SU-DHL-6 (cell line): Measurements from ENCODE around the gene DDR2.
"Not testable (repeated sequence)": the region's sequence is repeated elsewhere in the genome, so short reads cannot be mapped to it uniquely, and the experiment has no call there.

Experiments
- H2AFZ ChIP-seq: fragments of 200-600 bp; sonication (generic); 2 replicates; pipeline ENCODE4 v1.6.1; 2014; ENCODE audit warnings: low read depth, mild to moderate bottlenecking, moderate library complexity, mixed read lengths, antibody characterized with exemption, low read length; ENCODE audit not compliant: severe bottlenecking
- H3F3A ChIP-seq: fragments of 200-600 bp; shearing (Covaris generic); 2 replicates; pipeline ENCODE4 v1.6.0; 2016; ENCODE audit warnings: antibody characterized with exemption, mild to moderate bottlenecking; ENCODE audit not compliant: insufficient read depth
- H3K27ac ChIP-seq: fragments of 200-600 bp; sonication (generic); 2 replicates; pipeline ENCODE4 v1.5.1; 2016; ENCODE audit warnings: low read depth, mild to moderate bottlenecking, low read length, moderate library complexity, mixed read lengths
- H3K27me3 ChIP-seq: fragments of 200-600 bp; sonication (generic), shearing (Covaris generic); 2 replicates; pipeline ENCODE4 v1.6.0; 2014; ENCODE audit warnings: mild to moderate bottlenecking, low read length
- H3K36me3 ChIP-seq: fragments of 200-600 bp; sonication (generic); 2 replicates; pipeline ENCODE4 v1.6.1; 2014; ENCODE audit warnings: mild to moderate bottlenecking, low read length, mixed read lengths
- H3K4me2 ChIP-seq: fragments of 300-600, 200-600 bp; shearing (Covaris generic), sonication (generic); 2 replicates; pipeline ENCODE4 v1.6.0; 2014; ENCODE audit warnings: low read length, low read depth, mild to moderate bottlenecking; ENCODE audit not compliant: poor library complexity, severe bottlenecking
- H3K4me3 ChIP-seq: fragments of 200-600 bp; sonication (generic); 2 replicates; pipeline ENCODE4 v1.5.1; 2014; ENCODE audit warnings: antibody characterized with exemption, low read length, mild to moderate bottlenecking, mixed read lengths; ENCODE audit not compliant: insufficient read depth, poor library complexity, severe bottlenecking
- H3K79me2 ChIP-seq: fragments of 200-600 bp; sonication (generic); 2 replicates; pipeline ENCODE4 v1.6.1; 2014; ENCODE audit warnings: mild to moderate bottlenecking, low read length, moderate library complexity; ENCODE audit not compliant: insufficient read depth
- H3K9ac ChIP-seq: fragments of 200-600 bp; sonication (generic); 2 replicates; pipeline ENCODE4 v1.7.0; 2014; ENCODE audit warnings: mild to moderate bottlenecking, low read length
- H3K9me2 ChIP-seq: fragments of 200-600 bp; sonication (generic); replicated peaks from 2 replicates; pipeline ENCODE4 v1.6.1; 2014; ENCODE audit warnings: low read length; ENCODE audit not compliant: insufficient read depth
- H3K9me3 ChIP-seq: fragments of 200-600 bp; sonication (generic); 2 replicates; pipeline ENCODE4 v1.6.1; 2014; ENCODE audit warnings: low read length, mixed read lengths; ENCODE audit not compliant: insufficient read depth
- H4K20me1 ChIP-seq: fragments of 200-600 bp; sonication (generic); 2 replicates; pipeline ENCODE4 v1.6.1; 2014; ENCODE audit warnings: low read depth, mild to moderate bottlenecking, antibody characterized with exemption, low read length, moderate library complexity, mixed read lengths
- CTCF ChIP-seq: fragments of 200-600 bp; sonication (generic); IDR thresholded peaks from one replicate; pipeline ENCODE4 v1.5.1; 2017; ENCODE audit warnings: antibody characterized with exemption, mild to moderate bottlenecking, low read length, moderate library complexity; ENCODE audit not compliant: insufficient read depth, poor library complexity, severe bottlenecking
- EZH2phosphoT487 ChIP-seq: fragments of 200-600 bp; sonication (generic), shearing (Covaris generic); conservative IDR thresholded peaks from 2 replicates; pipeline ENCODE4 v1.6.1; 2018; ENCODE audit warnings: mild to moderate bottlenecking, antibody characterized with exemption, low read length, moderate library complexity, mixed read lengths

DDR2 gene

DNA sequence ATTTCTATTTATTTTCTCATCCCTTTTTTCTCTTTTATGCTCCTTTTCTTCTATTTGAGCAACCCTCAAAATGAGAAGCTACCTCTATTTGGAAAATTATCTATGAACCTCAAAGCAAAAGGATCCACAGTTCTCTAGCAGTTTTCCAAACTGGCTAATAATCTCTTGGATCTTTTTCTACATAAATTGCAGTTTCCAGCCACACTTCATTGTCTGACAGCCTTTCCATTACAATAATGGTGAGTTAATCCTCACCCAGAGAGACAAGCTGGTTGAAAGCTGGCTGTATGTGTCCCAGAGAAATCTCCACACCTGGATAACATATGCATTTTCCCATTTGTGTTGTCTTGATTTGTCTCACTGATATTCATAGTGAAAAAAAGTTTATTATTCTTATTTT, 141.7 kb downstream of the DDR2 start:
- Histone ChIP-seq H3K9me3 (no peaks in the 10 kb centered on the region), H3K9me2 (no peaks in the 10 kb centered on the region), H4K20me1 (no peaks in the 10 kb centered on the region), H3K27ac (no peak overlapping the region), H3K36me3 (no peaks in the 10 kb centered on the region), H3K9ac (no peak overlapping the region), H3K79me2 (no peaks in the 10 kb centered on the region), H3K4me2 (no peak overlapping the region), H3F3A (no peaks in the 10 kb centered on the region), H2AFZ (no peak overlapping the region), H3K4me3 (no peak overlapping the region), H3K27me3 (no peaks in the 10 kb centered on the region)
- no peak for TF ChIP-seq EZH2phosphoT487
- TF ChIP-seq CTCF = no peak

DNA sequence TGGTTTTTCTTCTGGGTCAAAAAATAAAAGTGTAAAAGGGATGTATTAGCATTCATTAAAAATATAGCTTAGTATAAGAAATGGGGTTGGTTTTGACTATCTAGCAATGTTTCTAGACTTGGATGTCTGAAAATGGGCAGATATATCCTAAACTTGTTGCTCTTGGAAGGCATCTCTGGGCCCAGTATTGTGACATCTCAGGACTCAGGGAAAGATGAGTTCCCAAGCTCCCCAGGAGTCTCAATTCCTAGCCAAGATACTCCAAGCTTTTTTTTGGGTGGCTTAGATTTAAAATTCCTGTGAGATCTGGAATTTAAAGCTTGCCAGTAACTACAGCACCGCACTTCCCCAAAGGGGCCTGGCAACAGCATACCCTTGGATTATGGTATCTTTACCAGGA, 146.8 kb downstream of the DDR2 start:
- Histone ChIP-seq H4K20me1 (no peaks in the 10 kb centered on the region), H3F3A (no peaks in the 10 kb centered on the region), H3K4me3 (no peak overlapping the region), H3K9me2 (no peaks in the 10 kb centered on the region), H2AFZ (no peak overlapping the region), H3K9ac (no peak overlapping the region), H3K4me2 (no peak overlapping the region), H3K79me2 (no peaks in the 10 kb centered on the region), H3K27me3 (no peaks in the 10 kb centered on the region), H3K27ac (no peak overlapping the region), H3K9me3 (no peaks in the 10 kb centered on the region), H3K36me3 (no peaks in the 10 kb centered on the region)
- TF ChIP-seq EZH2phosphoT487 (no peak), CTCF (no peak)

- H3K9ac ChIP-seq = no peak overlapping the region
- H3F3A ChIP-seq = no peaks in the 10 kb centered on the region
- H3K9me3 ChIP-seq = no peaks in the 10 kb centered on the region
- no peak overlapping the region for H3K27ac ChIP-seq
- H3K36me3 ChIP-seq = no peaks in the 10 kb centered on the region
- H2AFZ ChIP-seq = no peak overlapping the region
- no peaks in the 10 kb centered on the region for H3K9me2 ChIP-seq
- H3K79me2 ChIP-seq = no peaks in the 10 kb centered on the region
- no peak overlapping the region for H3K4me2 ChIP-seq
- TF ChIP-seq EZH2phosphoT487 (no peak), CTCF (no peak)
- H3K27me3 ChIP-seq = no peaks in the 10 kb centered on the region
- no peaks in the 10 kb centered on the region for H4K20me1 ChIP-seq
- no peak overlapping the region for H3K4me3 ChIP-seq
These were observed 150.4 kb downstream of the DDR2 start for GRCh38 chr1:162782671-162783070.

GRCh38 chr1:162784926-162785325, 152.7 kb downstream of the DDR2 start:
- not testable (repeated sequence) for H3K4me3 ChIP-seq, H3F3A ChIP-seq, H4K20me1 ChIP-seq, H3K9me2 ChIP-seq, H3K79me2 ChIP-seq, H3K27ac ChIP-seq, H3K27me3 ChIP-seq, H3K9ac ChIP-seq, H3K36me3 ChIP-seq, H2AFZ ChIP-seq, H3K4me2 ChIP-seq, H3K9me3 ChIP-seq

DNA sequence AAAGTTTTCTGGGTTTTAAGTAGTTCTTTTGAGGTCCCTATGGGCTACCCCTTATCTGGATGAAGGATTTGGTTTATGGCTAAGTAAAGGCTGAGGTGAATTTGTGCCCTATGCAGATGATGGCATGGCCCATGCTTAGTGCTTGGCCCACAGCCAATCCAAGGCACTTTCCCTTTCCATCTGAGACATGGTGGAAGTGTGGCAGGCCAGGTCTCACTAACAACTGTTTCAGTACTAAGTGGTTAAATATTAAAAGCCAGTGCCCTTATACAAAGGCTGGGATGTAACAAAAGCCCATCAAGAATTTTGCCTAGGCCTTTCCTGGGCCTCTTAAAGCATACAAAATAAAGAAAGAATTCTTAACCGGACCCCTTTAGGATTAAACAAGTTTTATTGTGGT, 156.5 kb downstream of the DDR2 start:
- peak overlapping the region; percentile 26 for H2AFZ ChIP-seq
- not testable (repeated sequence) for H3K9ac ChIP-seq, H3K27ac ChIP-seq, H3K27me3 ChIP-seq, H4K20me1 ChIP-seq, H3K79me2 ChIP-seq, H3K36me3 ChIP-seq, H3K4me3 ChIP-seq, H3K9me2 ChIP-seq, H3K4me2 ChIP-seq, H3K9me3 ChIP-seq, H3F3A ChIP-seq

DNA sequence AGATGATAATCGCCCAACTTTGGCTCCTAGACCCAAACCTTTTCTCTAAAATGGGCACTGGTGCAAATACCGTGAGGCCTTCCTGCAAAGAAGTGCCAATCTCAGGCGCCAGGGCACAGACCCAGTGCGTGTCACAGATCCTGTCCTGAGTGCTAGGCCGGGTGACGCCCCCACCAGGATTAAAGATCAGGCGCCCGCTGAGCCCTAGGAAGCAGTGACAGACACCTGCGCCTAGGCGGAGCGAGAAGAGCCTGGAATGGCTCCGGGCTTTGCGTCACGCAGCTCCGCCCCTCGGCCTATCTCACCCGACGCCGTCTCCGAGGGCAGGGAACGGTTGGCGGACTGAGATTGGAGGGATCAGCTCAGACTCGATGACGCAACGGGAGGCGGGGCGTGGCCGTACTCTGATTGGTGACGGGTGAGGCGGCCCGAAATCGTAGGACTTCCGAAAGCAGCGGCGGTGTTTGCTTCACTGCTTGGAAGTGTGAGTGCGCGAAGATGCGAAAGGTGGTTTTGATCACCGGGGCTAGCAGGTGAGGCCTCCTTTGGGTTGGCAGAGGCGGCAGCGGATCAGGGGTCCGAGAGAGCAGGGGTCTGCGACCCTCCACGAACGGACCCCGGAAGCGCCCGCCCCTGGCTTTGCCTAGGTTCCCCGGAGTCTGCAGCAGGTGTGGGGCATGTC, 158.2 kb downstream of the DDR2 start, which contains the start of gene HSD17B7:
Gene HSD17B7, plus strand, starts transcription at position 400 of the 682 bp plus-strand sequence. Its CDS starts 99 bp downstream, at position 499.
- H3K9me2 ChIP-seq, H3K79me2 ChIP-seq, H3F3A ChIP-seq, H2AFZ ChIP-seq, H3K27me3 ChIP-seq, H4K20me1 ChIP-seq, H3K9me3 ChIP-seq, H3K36me3 ChIP-seq: not testable (repeated sequence)
- Histone ChIP-seq H3K27ac (peak within 1 kb of the TSS; percentile 69), H3K4me2 (peak within 1 kb of the TSS; percentile 63), H3K4me3 (peak within 1 kb of the TSS; percentile 54), H3K9ac (peak within 1 kb of the TSS; percentile 60)
